GM12878 (cell line): Measurements from ENCODE around the gene PFN3. TPM values are rescaled to one million over a fixed set of nuclear protein-coding genes. Genes with fewer than 3 reads are reported as not detected.

Experiments used
- EGR1 ChIP-seq, 2 experiments: IDR thresholded peaks; 1 replicate in 1 of 2; 2 replicates in 1 of 2; pipeline ENCODE4 v1.6.1; 2011 to 2012; ENCODE audit warnings: low read depth in 2 of 2, low read length in 2 of 2, borderline replicate concordance in 1 of 2, mild to moderate bottlenecking in 1 of 2, moderate library complexity in 1 of 2
- IKZF1 ChIP-seq: fragments of 450-650 bp; conservative IDR thresholded peaks from 2 replicates; pipeline ENCODE4 v1.6.1; 2017; ENCODE audit warnings: antibody characterized with exemption, mild to moderate bottlenecking
- KAT2A ChIP-seq: conservative IDR thresholded peaks from 2 replicates; pipeline ENCODE4 v1.6.1; 2011; ENCODE audit warnings: low read depth, low read length; ENCODE audit not compliant: control insufficient read depth
- MEF2B ChIP-seq: fragments of 450-650 bp; IDR thresholded peaks from 2 replicates; pipeline ENCODE4 v1.6.1; 2018; ENCODE audit warnings: mild to moderate bottlenecking, moderate library complexity; ENCODE audit not compliant: partially characterized antibody, poor library complexity, severe bottlenecking
- MYB ChIP-seq: fragments of 150-350 bp; IDR thresholded peaks from 2 replicates; pipeline ENCODE4 v1.6.1; 2014; ENCODE audit warnings: mild to moderate bottlenecking, low read depth, low read length, borderline replicate concordance
- NFXL1 ChIP-seq: fragments of 450-650 bp; IDR thresholded peaks from 2 replicates; pipeline ENCODE4 v1.6.1; 2017; ENCODE audit warnings: antibody characterized with exemption, mild to moderate bottlenecking, borderline replicate concordance
- NFYB ChIP-seq: IDR thresholded peaks from 2 replicates; pipeline ENCODE4 v1.6.1; 2011; ENCODE audit warnings: low read depth, mild to moderate bottlenecking, low read length, improper control_type of control experiment, moderate library complexity; ENCODE audit not compliant: insufficient read depth
- NR2C1 ChIP-seq: fragments of 450-650 bp; IDR thresholded peaks from 2 replicates; pipeline ENCODE4 v1.6.1; 2017; ENCODE audit warnings: antibody characterized with exemption, mild to moderate bottlenecking, moderate library complexity
- POLR2AphosphoS2 ChIP-seq: IDR thresholded peaks from 2 replicates; pipeline ENCODE4 v1.6.1; 2011; ENCODE audit warnings: low read depth, mild to moderate bottlenecking, low read length, improper control_type of control experiment, moderate library complexity
- RCOR1 ChIP-seq: conservative IDR thresholded peaks from 2 replicates; pipeline ENCODE4 v1.6.1; 2012; ENCODE audit warnings: low read depth, low read length, improper control_type of control experiment
- RELB ChIP-seq: fragments of 450-650 bp; IDR thresholded peaks from 2 replicates; pipeline ENCODE4 v1.6.1; 2017; ENCODE audit warnings: low read depth, mild to moderate bottlenecking, moderate library complexity
- REST ChIP-seq: IDR thresholded peaks from 2 replicates; pipeline ENCODE4 v1.6.1; 2012; ENCODE audit warnings: mild to moderate bottlenecking, low read depth, low read length
- TCF7 ChIP-seq: IDR thresholded peaks from 2 replicates; pipeline ENCODE4 v1.6.1; 2014; ENCODE audit warnings: antibody characterized with exemption, borderline replicate concordance
- YY1 ChIP-seq: IDR thresholded peaks from 2 replicates; pipeline ENCODE4 v1.6.1; 2011; ENCODE audit warnings: low read depth, mild to moderate bottlenecking, low read length
- ZNF622 ChIP-seq: fragments of 450-650 bp; IDR thresholded peaks from 2 replicates; pipeline ENCODE4 v1.6.1; 2017; ENCODE audit warnings: mild to moderate bottlenecking, inconsistent platforms
- polyA plus RNA-seq, 11 experiments: library from polyadenylated mRNA; depleted of rRNA in 4 of 11; unstranded in 6 of 11; stranded (reverse) in 5 of 11; fragments of >200 nt; fragmentation: Nextera tagmentation in 4 of 11; fragmentation: Illumina TruSeq in 1 of 11; extraction: Ambion mirVana in 4 of 11; extraction: Trizol in 1 of 11; gene quantifications; 1 replicate in 1 of 11; 2 replicates in 10 of 11; pipeline versions ENCODE4 v1.2.1 to v1.2.3, GENCODE V29; 2011 to 2016; ENCODE audit warnings: inconsistent platforms in 2 of 11, missing spikeins in 2 of 11, low read depth in 1 of 11
- total RNA-seq, 4 experiments: library from RNA; depleted of rRNA in 3 of 4; stranded (reverse); fragments of >200 nt in 3 of 4; fragmentation: Illumina TruSeq in 1 of 4; extraction: Trizol in 1 of 4; gene quantifications; 2 replicates each; pipeline versions ENCODE4 v1.2.1 to v1.2.3, GENCODE V29; 2013 to 2021
- TF ChIP-seq, protein P1 (sequence below): fragments of 150-350 bp; IDR thresholded peaks from 2 replicates; pipeline ENCODE4 v1.6.1; 2016; ENCODE audit warnings: low read depth, low read length
- TF ChIP-seq, protein P2 (sequence below): fragments of 450-650 bp; IDR thresholded peaks from 2 replicates; pipeline ENCODE4 v1.6.1; 2018; ENCODE audit warnings: mild to moderate bottlenecking, low read depth, moderate library complexity; ENCODE audit not compliant: partially characterized antibody

The PFN3 gene
- total and polyA plus RNA-seq, 10 of the 15 experiments (the other 5 are each of a cell fraction or from before 2014, with no cell fraction given) = not detected

DNA sequence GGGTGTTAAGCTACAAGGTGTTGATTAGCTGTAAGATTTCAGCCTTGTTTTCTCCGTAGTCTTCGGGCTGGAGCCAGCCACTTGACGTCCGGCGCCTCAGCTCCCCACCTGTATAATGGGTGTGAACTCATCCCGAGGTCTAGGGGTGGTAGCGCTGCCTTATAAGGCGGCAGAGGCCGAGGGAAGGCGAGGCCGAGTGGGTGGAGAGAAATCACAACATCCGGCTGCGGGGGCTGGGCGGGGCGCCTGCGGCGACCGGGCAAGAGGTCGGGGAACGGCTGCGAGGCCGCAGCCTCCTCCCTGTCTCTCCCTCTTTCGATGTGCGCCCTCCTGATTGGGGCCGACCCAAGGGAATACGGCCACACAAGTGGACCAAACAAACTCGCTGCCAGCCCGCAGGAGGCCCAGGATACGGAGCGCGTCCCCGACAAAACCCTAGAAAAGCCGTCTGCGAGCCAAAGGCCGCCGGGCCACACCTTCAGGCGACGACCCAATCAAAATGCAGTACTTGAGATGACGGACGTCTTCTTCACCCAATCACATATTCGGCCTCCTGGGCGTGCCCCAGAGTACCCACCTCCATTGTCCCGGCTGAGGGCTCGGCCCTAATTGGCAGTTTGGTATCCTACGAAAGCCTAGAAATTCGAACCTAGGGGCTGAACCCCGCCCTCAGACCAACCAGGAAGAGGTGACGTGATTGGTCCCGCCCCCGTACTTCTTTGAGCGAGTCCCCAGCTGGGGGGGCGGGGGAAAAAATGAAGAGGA, 25.5 kb upstream of the PFN3 start (continued):
- TF ChIP-seq KAT2A (no peak), TCF7 (no peak), IKZF1 (peak; percentile 90), ZNF622 (no peak), RCOR1 (peak; percentile 78; the same call in 1 of the 2 replicates), NFYB (peak; percentile 96), MYB (no peak), NR2C1 (no peak), NFXL1 (peak; percentile 78; the same call in 1 of the 2 replicates), EGR1 (IDR thresholded peaks at IDR 0.05; ENCODE audit: borderline replicate concordance in 1 of 2, low read depth in 2 of 2, low read length in 2 of 2) (peak in 1 of 2 experiments; percentile 91; a peak in 2 of 3 replicates), YY1 (peak; percentile 71), MEF2B (peak; percentile 57), REST (no peak), RELB (peak; percentile 73; the same call in 1 of the 2 replicates), POLR2AphosphoS2 (no peak; the same call in 1 of the 2 replicates)
- TF ChIP-seq, protein P1, sequence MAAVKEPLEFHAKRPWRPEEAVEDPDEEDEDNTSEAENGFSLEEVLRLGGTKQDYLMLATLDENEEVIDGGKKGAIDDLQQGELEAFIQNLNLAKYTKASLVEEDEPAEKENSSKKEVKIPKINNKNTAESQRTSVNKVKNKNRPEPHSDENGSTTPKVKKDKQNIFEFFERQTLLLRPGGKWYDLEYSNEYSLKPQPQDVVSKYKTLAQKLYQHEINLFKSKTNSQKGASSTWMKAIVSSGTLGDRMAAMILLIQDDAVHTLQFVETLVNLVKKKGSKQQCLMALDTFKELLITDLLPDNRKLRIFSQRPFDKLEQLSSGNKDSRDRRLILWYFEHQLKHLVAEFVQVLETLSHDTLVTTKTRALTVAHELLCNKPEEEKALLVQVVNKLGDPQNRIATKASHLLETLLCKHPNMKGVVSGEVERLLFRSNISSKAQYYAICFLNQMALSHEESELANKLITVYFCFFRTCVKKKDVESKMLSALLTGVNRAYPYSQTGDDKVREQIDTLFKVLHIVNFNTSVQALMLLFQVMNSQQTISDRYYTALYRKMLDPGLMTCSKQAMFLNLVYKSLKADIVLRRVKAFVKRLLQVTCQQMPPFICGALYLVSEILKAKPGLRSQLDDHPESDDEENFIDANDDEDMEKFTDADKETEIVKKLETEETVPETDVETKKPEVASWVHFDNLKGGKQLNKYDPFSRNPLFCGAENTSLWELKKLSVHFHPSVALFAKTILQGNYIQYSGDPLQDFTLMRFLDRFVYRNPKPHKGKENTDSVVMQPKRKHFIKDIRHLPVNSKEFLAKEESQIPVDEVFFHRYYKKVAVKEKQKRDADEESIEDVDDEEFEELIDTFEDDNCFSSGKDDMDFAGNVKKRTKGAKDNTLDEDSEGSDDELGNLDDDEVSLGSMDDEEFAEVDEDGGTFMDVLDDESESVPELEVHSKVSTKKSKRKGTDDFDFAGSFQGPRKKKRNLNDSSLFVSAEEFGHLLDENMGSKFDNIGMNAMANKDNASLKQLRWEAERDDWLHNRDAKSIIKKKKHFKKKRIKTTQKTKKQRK = peak; percentile 86
- TF ChIP-seq, protein P2, sequence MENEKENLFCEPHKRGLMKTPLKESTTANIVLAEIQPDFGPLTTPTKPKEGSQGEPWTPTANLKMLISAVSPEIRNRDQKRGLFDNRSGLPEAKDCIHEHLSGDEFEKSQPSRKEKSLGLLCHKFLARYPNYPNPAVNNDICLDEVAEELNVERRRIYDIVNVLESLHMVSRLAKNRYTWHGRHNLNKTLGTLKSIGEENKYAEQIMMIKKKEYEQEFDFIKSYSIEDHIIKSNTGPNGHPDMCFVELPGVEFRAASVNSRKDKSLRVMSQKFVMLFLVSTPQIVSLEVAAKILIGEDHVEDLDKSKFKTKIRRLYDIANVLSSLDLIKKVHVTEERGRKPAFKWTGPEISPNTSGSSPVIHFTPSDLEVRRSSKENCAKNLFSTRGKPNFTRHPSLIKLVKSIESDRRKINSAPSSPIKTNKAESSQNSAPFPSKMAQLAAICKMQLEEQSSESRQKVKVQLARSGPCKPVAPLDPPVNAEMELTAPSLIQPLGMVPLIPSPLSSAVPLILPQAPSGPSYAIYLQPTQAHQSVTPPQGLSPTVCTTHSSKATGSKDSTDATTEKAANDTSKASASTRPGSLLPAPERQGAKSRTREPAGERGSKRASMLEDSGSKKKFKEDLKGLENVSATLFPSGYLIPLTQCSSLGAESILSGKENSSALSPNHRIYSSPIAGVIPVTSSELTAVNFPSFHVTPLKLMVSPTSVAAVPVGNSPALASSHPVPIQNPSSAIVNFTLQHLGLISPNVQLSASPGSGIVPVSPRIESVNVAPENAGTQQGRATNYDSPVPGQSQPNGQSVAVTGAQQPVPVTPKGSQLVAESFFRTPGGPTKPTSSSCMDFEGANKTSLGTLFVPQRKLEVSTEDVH = no peak
